Measurements from ENCODE around the gene ARGLU1.

GRCh38 chr13:106581225-106581624 lies 13.3 kb upstream of the ARGLU1 start:
- TF ChIP-seq CTCF (IDR thresholded peaks at IDR 0.05): no peak
- TF ChIP-seq POLR2A (IDR thresholded peaks at IDR 0.05): no peak
